Nephron (organoid): Measurements from ENCODE around the gene LRRC4.

Source experiments
- H3K27ac Mint-ChIP-seq, 3 experiments: 2 replicates each; pipeline ENCODE4 v1.8.0; 2020; ENCODE audit warnings: mixed read lengths in 3 of 3, mild to moderate bottlenecking in 2 of 3, moderate library complexity in 1 of 3
- H3K27me3 Mint-ChIP-seq: 2 replicates; pipeline ENCODE4 v1.8.0; 2021; ENCODE audit warnings: low read depth, mild to moderate bottlenecking, moderate library complexity, mixed read lengths
- H3K36me3 Mint-ChIP-seq: 2 replicates; pipeline ENCODE4 v1.8.0; 2020; ENCODE audit warnings: low read depth, mixed read lengths
- H3K4me1 Mint-ChIP-seq: 2 replicates; pipeline ENCODE4 v1.8.0; 2020; ENCODE audit warnings: mixed read lengths
- H3K4me3 Mint-ChIP-seq, 3 experiments: 2 replicates each; pipeline ENCODE4 v1.8.0; 2020; ENCODE audit warnings: mild to moderate bottlenecking in 3 of 3, mixed read lengths in 3 of 3, moderate library complexity in 2 of 3
- H3K9me3 Mint-ChIP-seq: 2 replicates; pipeline ENCODE4 v1.8.0; 2020; ENCODE audit warnings: mixed read lengths
- CTCF ChIP-seq, 3 experiments: fragments of 200-600 bp; sonication (generic); IDR thresholded peaks; one replicate each; pipeline ENCODE4 v1.5.0; 2021; ENCODE audit warnings: antibody characterized with exemption in 3 of 3; ENCODE audit not compliant: unreplicated experiment in 3 of 3

LRRC4 gene

GRCh38 chr7:128017460-128017859, 13.8 kb downstream of the LRRC4 start:
- H3K9me3 Mint-ChIP-seq, result no peaks in the 10 kb centered on the region
- no peak for TF ChIP-seq CTCF (IDR thresholded peaks at IDR 0.05; ENCODE audit: unreplicated experiment in 3 of 3)
- peaks cover 40% of the 10 kb centered on the region for H3K4me1 Mint-ChIP-seq

GRCh38 chr7:128014811-128015210, 16.4 kb downstream of the LRRC4 start:
- no peak for TF ChIP-seq CTCF (IDR thresholded peaks at IDR 0.05; ENCODE audit: unreplicated experiment in 3 of 3)
- Mint-ChIP-seq H3K27ac (peak overlapping the region in 1 of 3 experiments; percentile 11), H3K4me3 (no peak overlapping the region), H3K27me3 (no peaks in the 10 kb centered on the region), H3K36me3 (no peaks in the 10 kb centered on the region), H3K4me1 (peaks cover 38% of the 10 kb centered on the region), H3K9me3 (no peaks in the 10 kb centered on the region)

More at GRCh38 chr7:128017460-128017859, 13.8 kb downstream of the LRRC4 start:
- Mint-ChIP-seq H3K4me3 (no peak overlapping the region), H3K36me3 (peaks cover 12% of the 10 kb centered on the region), H3K27ac (peak overlapping the region in 2 of 3 experiments; percentile 33 to 47), H3K27me3 (no peaks in the 10 kb centered on the region)

- Mint-ChIP-seq H3K27ac (peak overlapping the region; percentile 26 to 46 (median 36)), H3K36me3 (no peaks in the 10 kb centered on the region), H3K4me3 (no peak overlapping the region), H3K9me3 (no peaks in the 10 kb centered on the region), H3K27me3 (no peaks in the 10 kb centered on the region), H3K4me1 (peaks cover 29% of the 10 kb centered on the region)
- no peak for TF ChIP-seq CTCF (IDR thresholded peaks at IDR 0.05; ENCODE audit: unreplicated experiment in 3 of 3)
Observed at GRCh38 chr7:128011131-128011661, 20.0 kb downstream of the LRRC4 start.

GRCh38 chr7:128010391-128011127, 20.7 kb downstream of the LRRC4 start:
- no peaks in the 10 kb centered on the region for H3K36me3 Mint-ChIP-seq
- peaks cover 29% of the 10 kb centered on the region for H3K4me1 Mint-ChIP-seq
- no peaks in the 10 kb centered on the region for H3K9me3 Mint-ChIP-seq
- H3K27ac Mint-ChIP-seq, result no peak overlapping the region
- no peaks in the 10 kb centered on the region for H3K27me3 Mint-ChIP-seq
- H3K4me3 Mint-ChIP-seq, result no peak overlapping the region
- TF ChIP-seq CTCF (IDR thresholded peaks at IDR 0.05; ENCODE audit: unreplicated experiment in 3 of 3), result no peak

GRCh38 chr7:128008744-128009143, 22.5 kb downstream of the LRRC4 start:
- H3K4me3 Mint-ChIP-seq, result no peak overlapping the region
- TF ChIP-seq CTCF (IDR thresholded peaks at IDR 0.05; ENCODE audit: unreplicated experiment in 3 of 3), result no peak
- no peaks in the 10 kb centered on the region for H3K9me3 Mint-ChIP-seq
- no peaks in the 10 kb centered on the region for H3K27me3 Mint-ChIP-seq
- H3K4me1 Mint-ChIP-seq, result peaks cover 26% of the 10 kb centered on the region
- H3K27ac Mint-ChIP-seq, result no peak overlapping the region
- no peaks in the 10 kb centered on the region for H3K36me3 Mint-ChIP-seq

GRCh38 chr7:128008141-128008540, 23.1 kb downstream of the LRRC4 start:
- no peak overlapping the region for H3K27ac Mint-ChIP-seq
- H3K27me3 Mint-ChIP-seq, result no peaks in the 10 kb centered on the region
- peaks cover 26% of the 10 kb centered on the region for H3K4me1 Mint-ChIP-seq
- no peak for TF ChIP-seq CTCF (IDR thresholded peaks at IDR 0.05; ENCODE audit: unreplicated experiment in 3 of 3)
- no peaks in the 10 kb centered on the region for H3K9me3 Mint-ChIP-seq
- H3K4me3 Mint-ChIP-seq, result no peak overlapping the region
- H3K36me3 Mint-ChIP-seq, result no peaks in the 10 kb centered on the region
